HepG2 (cell line): ENCODE data around the gene NOL12. TPM values are rescaled to one million over a fixed set of nuclear protein-coding genes. Genes with fewer than 3 reads are reported as not detected.

Experiments used
- ARHGAP35 ChIP-seq: sonication (generic); formaldehyde crosslinking; IDR thresholded peaks from 2 replicates; pipeline ENCODE4 v1.9.0; 2022; ENCODE audit warnings: mild to moderate bottlenecking, inconsistent platforms, moderate library complexity, missing genetic modification reagents, borderline replicate concordance
- HBP1 ChIP-seq: IDR thresholded peaks from 2 replicates; pipeline ENCODE4 v1.6.1; 2016; ENCODE audit warnings: low read depth, control low read depth
- HCFC1 ChIP-seq: fragments of 150-350 bp; IDR thresholded peaks from 2 replicates; pipeline ENCODE4 v1.6.1; 2014; ENCODE audit warnings: low read depth, low read length
- KAT2B ChIP-seq: fragments of 150-350 bp; IDR thresholded peaks from 2 replicates; pipeline ENCODE4 v1.6.1; 2014; ENCODE audit warnings: low read depth, low read length, borderline replicate concordance
- MAF1 ChIP-seq: sonication (generic); formaldehyde crosslinking; IDR thresholded peaks from 2 replicates; pipeline ENCODE4 v1.5.0; 2020; ENCODE audit warnings: missing genetic modification reagents, borderline replicate concordance
- MLX ChIP-seq: IDR thresholded peaks from 2 replicates; pipeline ENCODE4 v1.6.1; 2016
- MTERF4 ChIP-seq: sonication (generic); formaldehyde crosslinking; IDR thresholded peaks from 2 replicates; pipeline ENCODE4 v1.8.0; 2023; ENCODE audit warnings: mild to moderate bottlenecking, missing genetic modification reagents
- RBM39 ChIP-seq: fragments of 200-400 bp; formaldehyde crosslinking; IDR thresholded peaks from one replicate; pipeline ENCODE4 v1.6.1; 2018; ENCODE audit warnings: antibody characterized with exemption, mild to moderate bottlenecking, low read depth, low read length; ENCODE audit not compliant: poor library complexity, severe bottlenecking
- REXO4 ChIP-seq: sonication (generic); formaldehyde crosslinking; IDR thresholded peaks from 2 replicates; pipeline ENCODE4 v1.8.0; 2022; ENCODE audit warnings: missing genetic modification reagents, mild to moderate bottlenecking, borderline replicate concordance
- SIX4 ChIP-seq: sonication (generic); formaldehyde crosslinking; IDR thresholded peaks from 2 replicates; pipeline ENCODE4 v1.4.0; 2020; ENCODE audit warnings: missing genetic modification reagents
- XBP1 ChIP-seq: sonication (generic); formaldehyde crosslinking; IDR thresholded peaks from 2 replicates; pipeline ENCODE4 v1.5.0; 2020; ENCODE audit warnings: missing genetic modification reagents
- ZBTB37 ChIP-seq: sonication (generic); formaldehyde crosslinking; IDR thresholded peaks from 2 replicates; pipeline ENCODE4 v1.4.0; 2020; ENCODE audit warnings: mild to moderate bottlenecking, missing genetic modification reagents
- ZBTB44 ChIP-seq: sonication (generic); formaldehyde crosslinking; IDR thresholded peaks from 2 replicates; pipeline ENCODE4 v1.4.0; 2020; ENCODE audit warnings: missing genetic modification reagents
- ZNF280B ChIP-seq: sonication (generic); formaldehyde crosslinking; IDR thresholded peaks from 2 replicates; pipeline ENCODE4 v1.5.0; 2020; ENCODE audit warnings: missing genetic modification reagents, mild to moderate bottlenecking, borderline replicate concordance
- ZNF337 ChIP-seq: sonication (generic); formaldehyde crosslinking; IDR thresholded peaks from 2 replicates; pipeline ENCODE4 v1.5.1; 2020; ENCODE audit warnings: missing genetic modification reagents, low read depth, mild to moderate bottlenecking, borderline replicate concordance
- ZNF513 ChIP-seq: sonication (generic); formaldehyde crosslinking; conservative IDR thresholded peaks from 2 replicates; pipeline ENCODE4 v1.5.0; 2020; ENCODE audit warnings: missing genetic modification reagents
- ZNF678 ChIP-seq: sonication (generic); formaldehyde crosslinking; IDR thresholded peaks from 2 replicates; pipeline ENCODE4 v1.4.0; 2020; ENCODE audit warnings: mild to moderate bottlenecking, missing genetic modification reagents
- ZNF780A ChIP-seq: sonication (generic); formaldehyde crosslinking; IDR thresholded peaks from 2 replicates; pipeline ENCODE4 v1.8.0; 2022; ENCODE audit warnings: mild to moderate bottlenecking, missing genetic modification reagents, moderate library complexity
- polyA plus RNA-seq, 8 experiments: library from polyadenylated mRNA; depleted of rRNA in 3 of 8; stranded (reverse) in 7 of 8; unstranded in 1 of 8; fragments of >200 nt; fragmentation: Illumina TruSeq in 4 of 8; extraction: Trizol in 4 of 8; gene quantifications; 2 replicates each; pipeline versions ENCODE4 v1.2.1 to v1.2.3, GENCODE V29; 2011 to 2016; ENCODE audit warnings: low read depth in 4 of 8, missing spikeins in 1 of 8, mixed read lengths in 1 of 8; ENCODE audit not compliant: insufficient read depth in 1 of 8
- total RNA-seq, 5 experiments: library from RNA; depleted of rRNA; stranded (reverse); fragments of >200 nt; fragmentation: Illumina TruSeq; extraction: Trizol; gene quantifications; 2 replicates each; pipeline ENCODE4 v1.2.3, GENCODE V29; 2016; ENCODE audit warnings: low read depth in 1 of 5

Gene NOL12
- total and polyA plus RNA-seq, 2 of the 13 experiments (the other 11 are each of a cell fraction or from before 2014, with no cell fraction given) = 14.3 to 31.4 TPM

GRCh38 chr22:37674951-37675929, 10.9 kb upstream of the NOL12 start, which contains the start of gene LGALS1 (continued):
- TF ChIP-seq ARHGAP35 (CRISPR knock-in tag) (no peak), MLX (CRISPR knock-in tag) (no peak), MTERF4 (no peak), ZNF780A (CRISPR knock-in tag) (no peak), XBP1 (CRISPR knock-in tag) (no peak), REXO4 (CRISPR knock-in tag) (no peak), SIX4 (CRISPR knock-in tag) (no peak), ZBTB44 (CRISPR knock-in tag) (no peak), ZNF513 (no peak), HBP1 (CRISPR knock-in tag) (no peak), MAF1 (no peak), KAT2B (no peak), ZNF678 (no peak), ZNF337 (CRISPR knock-in tag) (no peak), ZNF280B (no peak), RBM39 (no peak), ZBTB37 (CRISPR knock-in tag) (no peak), HCFC1 (no peak)
